SK-N-SH (cell line): ENCODE data around the gene SHANK1. TPM values are rescaled to one million over a fixed set of nuclear protein-coding genes. Genes with fewer than 3 reads are reported as not detected.
A peak's percentile ranks its signal among the peaks of the same experiment; 100 is the strongest.

Source experiments
- CTCF ChIA-PET: fragments of 300-600, 350-600 bp; formaldehyde crosslinking; extraction: SDS; loops from one replicate; lab custom pipeline; 2021; lab: Yijun Ruan, JAX
- POLR2A ChIA-PET: fragments of 350-600 bp; sonication (Branson Sonifier 250); formaldehyde crosslinking; extraction: SDS; loops from one replicate; lab custom pipeline; 2020; ENCODE audit warnings: antibody characterized with exemption, inconsistent platforms; lab: Yijun Ruan, JAX
- DNase-seq: peaks from one replicate; pipeline ENCODE4 v3.0.0; 2012
- H2AFZ ChIP-seq: fragments of 200-600 bp; sonication (generic); 2 replicates; pipeline ENCODE4 v1.8.1; 2016; ENCODE audit warnings: antibody characterized with exemption, mild to moderate bottlenecking, low read depth
- H3F3A ChIP-seq: fragments of 200-600 bp; sonication (generic); replicated peaks from 2 replicates; pipeline ENCODE3; 2016; ENCODE audit warnings: antibody characterized with exemption, mild to moderate bottlenecking; ENCODE audit not compliant: insufficient read depth
- H3K27ac ChIP-seq, 2 experiments: fragments of 200-500 bp in 1 of 2; fragments of 200-600 bp in 1 of 2; sonication (Bioruptor generic) in 1 of 2; sonication (generic), shearing (Covaris generic) in 1 of 2; 2 replicates each; pipeline versions ENCODE4 v1.5.1 to v1.6.1; 2014 to 2016; ENCODE audit warnings: low read depth in 2 of 2, inconsistent platforms in 1 of 2, low read length in 1 of 2, mild to moderate bottlenecking in 1 of 2, mixed read lengths in 1 of 2
- H3K27me3 ChIP-seq: fragments of 200-600 bp; sonication (generic), shearing (Covaris generic); 2 replicates; pipeline ENCODE4 v1.6.1; 2016; ENCODE audit warnings: mixed run types; ENCODE audit not compliant: insufficient read depth
- H3K36me3 ChIP-seq, 2 experiments: fragments of 200-500 bp in 1 of 2; fragments of 200-600 bp in 1 of 2; sonication (Bioruptor generic) in 1 of 2; sonication (generic) in 1 of 2; replicated peaks in 1 of 2; 2 replicates each; pipeline versions ENCODE3 to v1.5.1; 2014 to 2016; ENCODE audit warnings: low read length in 1 of 2, mild to moderate bottlenecking in 1 of 2; ENCODE audit not compliant: insufficient read depth in 2 of 2, control insufficient read depth in 1 of 2
- H3K4me1 ChIP-seq, 2 experiments: fragments of 200-500 bp in 1 of 2; fragments of 200-600 bp in 1 of 2; sonication (Bioruptor generic) in 1 of 2; sonication (generic), shearing (Covaris generic) in 1 of 2; 2 replicates each; pipeline versions ENCODE4 v1.5.1 to v1.6.1; 2014 to 2016; ENCODE audit warnings: low read depth in 1 of 2, low read length in 1 of 2, mixed run types in 1 of 2; ENCODE audit not compliant: insufficient read depth in 2 of 2, control insufficient read depth in 1 of 2
- H3K4me2 ChIP-seq: fragments of 200-600 bp; sonication (generic), shearing (Covaris generic); 2 replicates; pipeline ENCODE4 v1.6.1; 2017; ENCODE audit warnings: mixed run types
- H3K4me3 ChIP-seq, 2 experiments: fragments of 200-500 bp in 1 of 2; fragments of 200-600 bp in 1 of 2; sonication (Bioruptor generic) in 1 of 2; sonication (generic), shearing (Covaris generic) in 1 of 2; 2 replicates each; pipeline versions ENCODE4 v1.5.1 to v1.8.1; 2014 to 2016; ENCODE audit warnings: low read depth in 2 of 2, inconsistent platforms in 1 of 2, low read length in 1 of 2, mild to moderate bottlenecking in 1 of 2, mixed read lengths in 1 of 2, moderate library complexity in 1 of 2
- H3K79me2 ChIP-seq: fragments of 200-600 bp; sonication (generic); 2 replicates; pipeline ENCODE4 v1.8.1; 2017; ENCODE audit warnings: mild to moderate bottlenecking; ENCODE audit not compliant: insufficient read depth
- H3K9ac ChIP-seq: fragments of 200-600 bp; sonication (generic); 2 replicates; pipeline ENCODE4 v1.6.1; 2017; ENCODE audit warnings: mixed run types
- H3K9me2 ChIP-seq: fragments of 200-600 bp; sonication (generic); 2 replicates; pipeline ENCODE4 v1.6.1; 2017; ENCODE audit warnings: mixed run types
- H3K9me3 ChIP-seq: fragments of 200-600 bp; sonication (generic); 2 replicates; pipeline ENCODE4 v1.6.1; 2017; ENCODE audit warnings: mixed run types, mild to moderate bottlenecking, moderate library complexity
- H4K20me1 ChIP-seq: fragments of 200-600 bp; sonication (generic); 2 replicates; pipeline ENCODE4 v1.6.1; 2017; ENCODE audit warnings: mild to moderate bottlenecking, mixed run types; ENCODE audit not compliant: insufficient read depth
- EZH2phosphoT487 ChIP-seq: fragments of 200-600 bp; sonication (generic); IDR thresholded peaks from 2 replicates; pipeline ENCODE4 v1.6.1; 2017; ENCODE audit warnings: low read depth, mixed run types, mild to moderate bottlenecking, antibody characterized with exemption, moderate library complexity, borderline replicate concordance
- FOSL2 ChIP-seq: IDR thresholded peaks from 2 replicates; pipeline ENCODE4 v1.4.0; 2012; ENCODE audit warnings: low read depth, mild to moderate bottlenecking, moderate library complexity, borderline replicate concordance
- FOXJ3 ChIP-seq: sonication (generic); formaldehyde crosslinking; IDR thresholded peaks from 2 replicates; pipeline ENCODE4 v1.5.1; 2020; ENCODE audit warnings: mild to moderate bottlenecking, missing genetic modification reagents
- FOXM1 ChIP-seq: IDR thresholded peaks from 2 replicates; pipeline ENCODE4 v1.4.0; 2012; ENCODE audit warnings: low read depth, mild to moderate bottlenecking
- GABPA ChIP-seq: IDR thresholded peaks from 2 replicates; pipeline ENCODE4 v1.4.0; 2012; ENCODE audit warnings: low read depth, mild to moderate bottlenecking
- IRF3 ChIP-seq: fragments of 150-350 bp; IDR thresholded peaks from 2 replicates; pipeline ENCODE4 v1.6.1; 2016; ENCODE audit warnings: mild to moderate bottlenecking, low read depth, low read length
- JUND ChIP-seq: IDR thresholded peaks from 2 replicates; pipeline ENCODE4 v1.4.0; 2012
- MAX ChIP-seq: IDR thresholded peaks from 2 replicates; pipeline ENCODE4 v1.4.0; 2012; ENCODE audit warnings: low read depth
- MEF2A ChIP-seq: IDR thresholded peaks from 2 replicates; pipeline ENCODE4 v1.4.0; 2012; ENCODE audit warnings: low read depth, borderline replicate concordance
- MXI1 ChIP-seq: IDR thresholded peaks from 2 replicates; pipeline ENCODE4 v1.6.1; 2012; ENCODE audit warnings: mild to moderate bottlenecking, low read depth, low read length, improper control_type of control experiment
- NFIC ChIP-seq: IDR thresholded peaks from 2 replicates; pipeline ENCODE4 v1.4.0; 2012; ENCODE audit warnings: borderline replicate concordance
- PBX3 ChIP-seq: IDR thresholded peaks from 2 replicates; pipeline ENCODE4; 2012
- RFX5 ChIP-seq: IDR thresholded peaks from 2 replicates; pipeline ENCODE4 v1.6.1; 2012; ENCODE audit warnings: mild to moderate bottlenecking, improper control_type of control experiment, low read length
- SMC3 ChIP-seq: IDR thresholded peaks from 2 replicates; pipeline ENCODE4 v1.6.1; 2012; ENCODE audit warnings: low read depth, low read length, improper control_type of control experiment
- TCF12 ChIP-seq: IDR thresholded peaks from 2 replicates; pipeline ENCODE4 v1.4.0; 2012
- USF2 ChIP-seq: fragments of 150-350 bp; IDR thresholded peaks from 2 replicates; pipeline ENCODE4 v1.6.1; 2017; ENCODE audit warnings: antibody characterized with exemption, low read length, low read depth, borderline replicate concordance
- YY1 ChIP-seq: IDR thresholded peaks from 2 replicates; pipeline ENCODE4 v1.4.0; 2012; ENCODE audit warnings: low read depth, mild to moderate bottlenecking
- ZBTB33 ChIP-seq: IDR thresholded peaks from 2 replicates; pipeline ENCODE4 v1.4.0; 2012; ENCODE audit warnings: low read depth, borderline replicate concordance
- WGBS: methylation state at CpG from one replicate; pipeline ENCODE4 v1.1.6; 2017; ENCODE audit warnings: low lambda C conversion rate; 5-methylcytosine and 5-hydroxymethylcytosine counted together
- polyA plus RNA-seq, 3 experiments: library from polyadenylated mRNA; depleted of rRNA; stranded (reverse); fragments of >200 nt; gene quantifications; 2 replicates each; pipeline ENCODE4 v1.2.3, GENCODE V29; 2012

Gene SHANK1
- polyA plus RNA-seq, 1 of the 3 experiments (the other 2 are of a cell fraction): 0.28 TPM

- no peaks in the 10 kb centered on the region for H4K20me1 ChIP-seq
- no peak for DNase-seq
- H3K79me2 ChIP-seq: no peaks in the 10 kb centered on the region
- no peaks in the 10 kb centered on the region for H3K9me3 ChIP-seq
- H3K4me2 ChIP-seq: no peak overlapping the region
- 1% methylated on average over 6 of the region's 6 CpGs for WGBS
- H3K9ac ChIP-seq: no peak overlapping the region
- no peak overlapping the region for H3K4me3 ChIP-seq
- no peaks in the 10 kb centered on the region for H3K9me2 ChIP-seq
- no peaks in the 10 kb centered on the region for H3K4me1 ChIP-seq
- CTCF ChIA-PET: no interaction called here
- TF ChIP-seq TCF12 (peak; percentile 25; the same call in 1 of the 2 replicates), FOSL2 (peak; percentile 73), MEF2A (no peak), RFX5 (no peak), PBX3 (0 out of 2 replicates have a peak, but pooled peaks have one; percentile 54), USF2 (no peak), GABPA (no peak), NFIC (peak; percentile 38; the same call in 1 of the 2 replicates), SMC3 (no peak), FOXJ3 (no peak), MAX (no peak), JUND (peak; percentile 37), FOXM1 (no peak), EZH2phosphoT487 (no peak), ZBTB33 (no peak), MXI1 (no peak), IRF3 (no peak), YY1 (no peak)
- no peak overlapping the region for H3K27ac ChIP-seq
- POLR2A ChIA-PET: no interaction called here
- peaks cover 11% of the 10 kb centered on the region; the same call in 1 of the 2 replicates for H3K27me3 ChIP-seq
- H3F3A ChIP-seq: no peaks in the 10 kb centered on the region
- no peaks in the 10 kb centered on the region for H3K36me3 ChIP-seq
- no peak overlapping the region for H2AFZ ChIP-seq
These were observed 73.4 kb downstream of the SHANK1 start for GRCh38 chr19:50646074-50646807.
